OCI-LY1 (cell line): ENCODE results near the gene DRD2.

ENCODE experiments used
- CTCF ChIP-seq: fragments of 200-600 bp; sonication (generic), shearing (Covaris generic); IDR thresholded peaks from 2 replicates; pipeline ENCODE4 v1.5.1; 2017; ENCODE audit warnings: mild to moderate bottlenecking, antibody characterized with exemption, low read length, moderate library complexity, mixed read lengths
- EZH2 ChIP-seq: fragments of 200-600 bp; sonication (generic), shearing (Covaris generic); IDR thresholded peaks from 2 replicates; pipeline ENCODE4 v1.8.0; 2017; ENCODE audit warnings: borderline replicate concordance, mixed run types, mild to moderate bottlenecking, antibody characterized with exemption, low read length, moderate library complexity, mixed read lengths

- TF ChIP-seq CTCF (no peak), EZH2 (no peak)
Measured at GRCh38 chr11:113472471-113472870, 2.7 kb downstream of the DRD2 start.
